WTC11 (cell line): ENCODE results near the gene KCNIP1. TPM values are rescaled to one million over a fixed set of nuclear protein-coding genes. Genes with fewer than 3 reads are reported as not detected.

ENCODE experiments used
- ATAC-seq: fragments of 200-7000 bp; cut with Tn5 transposase; 2 replicates; pipeline ENCODE4 v1.10.0; 2021; ENCODE audit warnings: mild to moderate bottlenecking, moderate library complexity
- Bru-seq: library from RNA; stranded (reverse); fragments of 400-500 nt; gene quantifications from one replicate; lab custom pipeline; 2021; lab: Mats Ljungman, UMichigan
- CTCF ChIA-PET: fragments of 300-600 bp; sonication (Branson Sonifier 250); formaldehyde crosslinking; loops from one replicate; lab custom pipeline; 2021; ENCODE audit warnings: antibody characterized with exemption; lab: Charles Lee
- POLR2A ChIA-PET: fragments of 350-600 bp; sonication (Branson Sonifier 250); formaldehyde crosslinking; loops from one replicate; lab custom pipeline; 2021; ENCODE audit warnings: antibody characterized with exemption; lab: Charles Lee
- DNase-seq: peaks from one replicate; pipeline ENCODE4 v3.0.0; 2021; ENCODE audit warnings: low spot score
- H3K27ac Mint-ChIP-seq: 2 replicates; pipeline ENCODE4 v1.8.0; 2021; ENCODE audit warnings: mixed read lengths
- H3K27me3 Mint-ChIP-seq: 2 replicates; pipeline ENCODE4 v1.8.0; 2021; ENCODE audit warnings: low read depth, mild to moderate bottlenecking, moderate library complexity, mixed read lengths
- H3K36me3 Mint-ChIP-seq: 2 replicates; pipeline ENCODE4 v1.8.0; 2021; ENCODE audit warnings: mixed read lengths
- H3K4me1 Mint-ChIP-seq: 2 replicates; pipeline ENCODE4 v1.8.0; 2022; ENCODE audit warnings: mixed read lengths
- H3K4me3 Mint-ChIP-seq: 2 replicates; pipeline ENCODE4 v1.8.0; 2021; ENCODE audit warnings: mild to moderate bottlenecking, moderate library complexity, mixed read lengths
- H3K9me3 Mint-ChIP-seq: 2 replicates; pipeline ENCODE4 v1.8.0; 2021; ENCODE audit warnings: mixed read lengths
- ATF6 ChIP-seq: sonication (generic); formaldehyde crosslinking; IDR thresholded peaks from 2 replicates; pipeline ENCODE4 v1.8.1; 2023; ENCODE audit warnings: mild to moderate bottlenecking, missing genetic modification reagents
- CBFB ChIP-seq: sonication (generic); formaldehyde crosslinking; IDR thresholded peaks from 2 replicates; pipeline ENCODE4 v1.8.1; 2022; ENCODE audit warnings: mild to moderate bottlenecking, low read depth, missing genetic modification reagents
- E2F5 ChIP-seq: sonication (generic); formaldehyde crosslinking; IDR thresholded peaks from 2 replicates; pipeline ENCODE4 v1.8.1; 2022; ENCODE audit warnings: mild to moderate bottlenecking, moderate library complexity, missing genetic modification reagents
- EMX1 ChIP-seq: fragments of 250-450 bp; sonication (Bioruptor Pico); IDR thresholded peaks from 2 replicates; pipeline ENCODE4 v1.8.0; 2021; ENCODE audit warnings: mild to moderate bottlenecking
- ETV6 ChIP-seq: sonication (generic); formaldehyde crosslinking; IDR thresholded peaks from 2 replicates; pipeline ENCODE4 v1.8.1; 2022; ENCODE audit warnings: mild to moderate bottlenecking, missing genetic modification reagents
- FOXK1 ChIP-seq: sonication (generic); formaldehyde crosslinking; IDR thresholded peaks from 2 replicates; pipeline ENCODE4 v1.8.0; 2022; ENCODE audit warnings: mild to moderate bottlenecking, moderate library complexity, missing genetic modification reagents
- GABPB1 ChIP-seq: sonication (generic); formaldehyde crosslinking; IDR thresholded peaks from 2 replicates; pipeline ENCODE4 v1.8.1; 2023; ENCODE audit warnings: mild to moderate bottlenecking, missing genetic modification reagents
- GTF2I ChIP-seq: fragments of 250-450 bp; sonication (Bioruptor Pico); conservative IDR thresholded peaks from 2 replicates; pipeline ENCODE4 v1.4.0; 2021; ENCODE audit warnings: mild to moderate bottlenecking
- MAX ChIP-seq: sonication (generic); formaldehyde crosslinking; IDR thresholded peaks from 2 replicates; pipeline ENCODE4 v1.8.0; 2022; ENCODE audit warnings: mild to moderate bottlenecking, missing genetic modification reagents
- MXD4 ChIP-seq: fragments of 250-450 bp; sonication (Bioruptor Pico); IDR thresholded peaks from 2 replicates; pipeline ENCODE4 v1.8.0; 2021; ENCODE audit warnings: mild to moderate bottlenecking, moderate library complexity, borderline replicate concordance
- NR3C1 ChIP-seq: sonication (generic); formaldehyde crosslinking; conservative IDR thresholded peaks from 2 replicates; pipeline ENCODE4 v1.8.1; 2023; ENCODE audit warnings: low read depth, mild to moderate bottlenecking, missing genetic modification reagents
- PRDM15 ChIP-seq: sonication (generic); formaldehyde crosslinking; IDR thresholded peaks from 2 replicates; pipeline ENCODE4 v1.8.0; 2022; ENCODE audit warnings: missing genetic modification reagents
- ZNF121 ChIP-seq: sonication (generic); formaldehyde crosslinking; IDR thresholded peaks from 2 replicates; pipeline ENCODE4 v1.8.0; 2023; ENCODE audit warnings: missing genetic modification reagents
- ZNF532 ChIP-seq: fragments of 250-450 bp; sonication (Bioruptor Pico); IDR thresholded peaks from 2 replicates; pipeline ENCODE4 v1.9.0; 2021; ENCODE audit warnings: mild to moderate bottlenecking, borderline replicate concordance
- ZNF671 ChIP-seq: fragments of 250-450 bp; sonication (Bioruptor Pico); IDR thresholded peaks from 2 replicates; pipeline ENCODE4 v1.8.0; 2021; ENCODE audit warnings: mild to moderate bottlenecking
- long read RNA-seq, 3 experiments: library from RNA in 1 of 3; library from capped mRNA in 1 of 3; library from polyadenylated mRNA in 1 of 3; unstranded in 2 of 3; stranded (forward) in 1 of 3; transcript quantifications; one replicate each; pipeline ENCODE4 v2.0.0, GENCODE V29; 2021
- total RNA-seq: library from RNA; stranded (reverse); gene quantifications from 3 replicates; pipeline ENCODE4 v1.2.3, GENCODE V29; 2021

Gene KCNIP1
- 0.59 to 0.82 TPM (median 0.80 TPM) in 3 replicates for total RNA-seq
- Bru-seq, nascent RNA = percentile 34 among the genes with signal in this experiment
- long read RNA-seq, experiment 1 = 0 reads
- long read RNA-seq, experiment 2, partial matches to known transcripts = 1 of 1 reads
- long read RNA-seq, experiment 2, other reads (novel, unspliced or antisense) = 0 of 1 reads
- long read RNA-seq, experiment 3 = 0 reads

- no peaks in the 10 kb centered on the region for H3K36me3 Mint-ChIP-seq
- ChIA-PET CTCF (interaction anchor here (1.3 to 1.5 kb wide), 3 partner anchors 25 to 121 kb away, joined by 3 to 6 read pairs (median 4); no protein-coding TSS in a partner anchor), POLR2A (no interaction called here)
- peaks cover 30% of the 10 kb centered on the region for H3K4me1 Mint-ChIP-seq
- peak within 1 kb of the TSS; percentile 63 for H3K4me3 Mint-ChIP-seq
- peaks cover 37% of the 10 kb centered on the region for H3K27me3 Mint-ChIP-seq
- no peaks in the 10 kb centered on the region for H3K9me3 Mint-ChIP-seq
- TF ChIP-seq FOXK1 (CRISPR knock-in tag) = no peak
- TF ChIP-seq GTF2I (CRISPR knock-in tag) = 0 out of 2 replicates have a peak, but pooled peaks have one; percentile 27
- TF ChIP-seq EMX1 = no peak
- no peak for TF ChIP-seq ATF6 (CRISPR knock-in tag)
- peak; percentile 45; the same call in 1 of the 2 replicates for TF ChIP-seq E2F5 (CRISPR knock-in tag)
- TF ChIP-seq ETV6 (CRISPR knock-in tag) = 0 out of 2 replicates have a peak, but pooled peaks have one; percentile 54
- ATAC-seq (peak; percentile 84), DNase-seq (peak; percentile 69)
- peak within 1 kb of the TSS; percentile 79; the same call in 1 of the 2 replicates for H3K27ac Mint-ChIP-seq
Measured at GRCh38 chr5:170503990-170504596, at the start of gene KCNIP1. TSS of gene KCNIP1 (plus strand) at chr5:170504020.

GRCh38 chr5:170463426-170463825 lies 40.4 kb upstream of the KCNIP1 start:
- Mint-ChIP-seq H3K36me3 (peaks cover 7% of the 10 kb centered on the region), H3K4me1 (no peaks in the 10 kb centered on the region), H3K9me3 (peaks cover 16% of the 10 kb centered on the region), H3K27ac (no peak overlapping the region), H3K4me3 (no peak overlapping the region), H3K27me3 (peaks cover 9% of the 10 kb centered on the region)
- ChIA-PET POLR2A (no interaction called here), CTCF (no interaction called here)
- no peak for ATAC-seq
- TF ChIP-seq E2F5 (CRISPR knock-in tag) (no peak), GABPB1 (CRISPR knock-in tag) (no peak), MXD4 (CRISPR knock-in tag) (no peak), ZNF671 (no peak), PRDM15 (CRISPR knock-in tag) (no peak), CBFB (no peak), ETV6 (CRISPR knock-in tag) (no peak), ZNF121 (no peak), NR3C1 (CRISPR knock-in tag) (no peak), ZNF532 (CRISPR knock-in tag) (no peak), MAX (CRISPR knock-in tag) (no peak)
- no peak for DNase-seq
